Measurements from ENCODE around the gene CDC23.
A peak's percentile ranks its signal among the peaks of the same experiment; 100 is the strongest.
"Not testable (repeated sequence)": the region's sequence is repeated elsewhere in the genome, so short reads cannot be mapped to it uniquely, and the experiment has no call there.

The CDC23 gene

DNA sequence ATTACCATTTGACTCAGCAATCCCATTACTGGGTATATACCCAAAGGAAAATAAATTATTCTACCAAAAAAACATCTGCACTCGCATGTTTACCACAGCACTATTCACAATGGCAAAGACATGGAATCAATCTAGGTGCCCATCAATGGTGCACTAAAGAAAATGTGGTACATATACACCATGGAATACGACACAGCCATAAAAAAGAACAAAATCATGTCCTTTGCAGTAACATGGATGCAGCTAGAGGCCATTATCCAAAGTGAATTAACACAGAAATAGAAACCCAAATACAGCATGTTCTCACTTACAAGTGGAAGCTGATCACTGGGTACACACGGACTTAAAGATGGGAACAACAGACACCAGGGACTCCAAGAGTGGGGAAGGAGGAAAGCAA lies 2.1 kb downstream of the CDC23 start:
- no peak for DNase-seq (ENCODE audit: low spot score)

DNA sequence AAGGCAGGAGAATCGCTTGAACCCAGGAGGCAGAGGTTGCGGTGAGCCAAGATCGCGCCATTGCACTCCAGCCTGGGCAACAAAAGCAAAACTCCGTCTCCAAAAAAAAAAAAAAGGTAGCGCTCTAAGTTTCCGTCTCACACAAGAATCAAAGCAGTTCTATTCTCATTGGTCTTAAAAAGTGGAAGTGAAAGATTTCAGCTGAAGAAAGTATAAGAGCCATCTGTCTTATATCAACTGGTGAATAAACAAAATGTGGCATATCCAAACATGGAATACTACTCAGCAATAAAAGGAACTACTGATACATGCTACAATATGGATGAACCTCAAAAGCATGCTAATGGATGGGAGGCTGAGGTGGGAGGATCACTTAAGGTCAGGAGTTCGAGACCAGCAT lies 19.3 kb downstream of the CDC23 start:
- not testable (repeated sequence) for DNase-seq (ENCODE audit: low spot score)

- no peak for DNase-seq (ENCODE audit: low spot score)
Measured at GRCh38 chr5:138192826-138193225, 20.3 kb downstream of the CDC23 start.

- DNase-seq (ENCODE audit: low spot score), result no peak
Measured at GRCh38 chr5:138188626-138189025, 24.5 kb downstream of the CDC23 start.

DNA sequence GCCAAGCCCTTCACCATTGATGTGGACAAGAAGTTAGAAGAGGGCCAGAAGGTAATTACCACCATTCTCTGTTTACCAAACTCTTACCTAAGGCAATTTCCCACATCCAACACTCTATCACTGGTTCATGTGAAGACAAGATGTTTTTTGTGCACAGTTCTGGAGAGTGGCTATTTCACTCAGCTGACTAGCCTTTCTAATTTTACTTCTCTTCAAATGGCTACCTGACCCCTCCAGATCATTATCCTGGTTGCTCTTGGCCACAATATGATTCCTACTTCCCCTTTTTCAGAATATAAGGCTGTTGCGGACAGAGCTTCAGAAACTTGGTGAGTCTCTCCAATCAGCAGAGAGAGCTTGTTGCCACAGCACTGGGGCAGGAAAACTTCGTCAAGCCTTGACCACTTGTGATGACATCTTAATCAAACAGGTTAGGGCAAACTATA lies 27.1 kb downstream of the CDC23 start:
- DNase-seq (ENCODE audit: low spot score), result no peak

GRCh38 chr5:138182808-138183207 lies 30.3 kb downstream of the CDC23 start:
- DNase-seq (ENCODE audit: low spot score), result no peak

DNA sequence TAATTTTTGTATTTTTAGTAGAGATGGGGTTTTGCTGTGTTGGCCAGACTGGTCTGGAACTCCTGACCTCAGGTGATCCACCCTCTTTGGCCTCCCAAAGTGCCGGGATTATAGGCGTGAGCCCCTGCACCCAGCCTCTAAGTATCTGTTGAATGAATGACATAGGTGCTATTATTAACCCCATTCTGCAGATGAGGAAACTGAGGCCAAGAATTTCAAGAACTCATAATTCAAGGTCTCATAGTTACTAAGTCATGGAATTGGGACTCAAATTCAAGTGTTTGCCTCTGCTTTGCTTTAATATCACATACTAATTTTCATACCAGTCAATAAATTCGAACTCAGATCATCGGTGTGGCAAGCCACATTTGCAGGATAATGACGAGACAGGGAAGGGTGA lies 32.3 kb downstream of the CDC23 start:
- no peak for DNase-seq (ENCODE audit: low spot score)

GRCh38 chr5:138180183-138180782 lies 32.8 kb downstream of the CDC23 start:
- DNase-seq (ENCODE audit: low spot score), result peak; percentile 61

DNA sequence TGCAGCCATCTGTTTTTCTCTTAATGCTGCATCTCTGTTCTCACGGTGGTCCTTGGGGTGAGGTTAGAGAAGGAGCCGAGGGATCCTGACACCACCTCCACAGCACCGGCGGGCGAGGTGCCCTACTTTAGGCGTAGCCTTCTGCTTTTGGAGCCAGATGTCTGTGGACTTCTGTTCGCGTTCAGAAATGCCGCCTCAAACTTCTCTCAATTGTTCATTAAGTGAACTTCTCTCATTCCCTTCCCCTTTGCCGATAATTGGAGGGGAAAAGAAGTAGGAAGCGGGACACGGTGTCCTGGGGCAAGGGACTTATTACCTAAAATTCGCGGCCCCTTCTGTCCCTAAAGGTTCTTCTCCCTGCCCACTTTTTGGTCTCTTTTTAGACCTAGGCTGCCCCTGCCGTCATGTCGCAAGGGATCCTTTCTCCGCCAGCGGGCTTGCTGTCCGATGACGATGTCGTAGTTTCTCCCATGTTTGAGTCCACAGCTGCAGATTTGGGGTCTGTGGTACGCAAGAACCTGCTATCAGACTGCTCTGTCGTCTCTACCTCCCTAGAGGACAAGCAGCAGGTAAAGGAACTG lies 33.8 kb downstream of the CDC23 start:
- no peak for DNase-seq (ENCODE audit: low spot score)

DNA sequence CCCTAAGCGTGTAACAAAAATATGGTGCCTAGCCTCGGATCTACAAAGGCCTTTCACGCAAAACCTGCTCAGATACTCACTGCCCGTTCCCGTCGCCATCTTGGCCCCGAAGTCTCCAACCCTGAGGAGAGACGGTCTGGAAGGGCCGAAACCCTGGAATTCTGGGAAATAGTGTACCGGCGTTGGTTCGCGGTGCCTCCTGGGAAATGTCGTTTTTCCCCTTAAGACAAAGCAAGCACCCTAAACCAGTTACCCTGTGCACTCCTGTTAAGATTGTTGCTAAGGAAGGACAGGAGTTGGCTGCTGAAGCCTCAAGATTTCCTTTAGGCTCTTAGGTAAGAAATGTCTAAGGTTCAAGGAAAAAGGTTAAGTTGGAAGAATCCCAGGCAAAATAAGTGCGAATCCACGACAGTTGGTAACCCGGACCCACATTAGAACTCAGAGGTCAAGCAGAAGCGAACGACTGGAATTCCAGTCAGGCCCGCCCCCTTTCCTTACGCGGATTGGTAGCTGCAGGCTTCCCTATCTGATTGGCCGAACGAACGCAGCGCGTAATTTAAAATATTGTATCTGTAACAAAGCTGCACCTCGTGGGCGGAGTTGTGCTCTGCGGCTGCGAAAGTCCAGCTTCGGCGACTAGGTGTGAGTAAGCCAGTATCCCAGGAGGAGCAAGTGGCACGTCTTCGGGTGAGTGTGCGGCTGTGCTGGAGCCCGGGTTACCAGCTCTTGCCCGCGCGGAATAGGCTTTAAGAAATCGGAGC lies 34.4 kb downstream of the CDC23 start, which contains the start of the genes BRD8 and KIF20A:
TSS of gene BRD8 (minus strand) at position 115 of the 761 bp plus-strand sequence. CDS start at position 99, 16 bp downstream.
TSS of gene KIF20A (plus strand) at position 597 of the 761 bp plus-strand sequence. CDS start 569 bp downstream, outside the sequence.
- peak; percentile 96 for DNase-seq (ENCODE audit: low spot score)

- peak; percentile 77 for DNase-seq (ENCODE audit: low spot score)
Measured at GRCh38 chr5:138177941-138178515, 35.1 kb downstream of the CDC23 start.

DNA sequence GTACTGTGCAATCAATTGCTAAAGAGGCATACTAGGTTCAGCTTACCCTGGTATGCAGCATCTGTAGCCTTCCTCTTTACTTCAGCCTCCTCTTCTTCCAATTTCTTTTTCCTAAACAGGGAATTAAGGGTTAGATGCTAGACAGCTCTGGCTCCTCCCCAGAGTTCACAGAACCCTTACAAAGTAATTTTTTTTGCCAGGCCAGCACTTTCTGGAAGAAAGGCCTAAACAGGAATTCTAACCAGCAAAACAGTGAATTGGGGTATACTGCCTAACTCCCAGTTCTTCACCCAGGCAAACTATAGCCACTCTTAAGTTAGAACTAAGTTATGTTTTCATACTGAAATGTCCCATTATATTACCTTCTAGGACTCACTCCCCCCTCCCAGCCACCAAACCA lies 42.8 kb downstream of the CDC23 start:
- no peak for DNase-seq (ENCODE audit: low spot score)

GRCh38 chr5:138169124-138169523 lies 44.0 kb downstream of the CDC23 start:
- DNase-seq (ENCODE audit: low spot score), result no peak

DNA sequence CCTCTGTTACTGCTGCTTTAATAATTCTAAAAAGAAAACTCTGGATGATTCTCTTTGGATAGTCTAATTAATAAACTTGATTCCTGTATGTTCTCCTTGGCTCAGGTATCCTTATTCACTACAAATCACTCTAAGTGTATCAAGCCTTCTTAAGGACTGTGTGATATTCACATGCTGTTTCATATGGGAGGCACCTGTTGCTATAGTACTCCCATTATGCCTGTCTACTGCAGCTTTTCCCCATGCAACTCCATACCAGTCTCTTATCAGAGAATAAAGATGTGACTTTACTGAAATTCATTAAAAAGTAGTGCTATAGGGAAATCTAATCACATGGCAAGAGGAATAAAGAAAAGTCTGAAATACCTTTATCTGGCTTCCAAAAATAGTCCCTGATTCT lies 49.4 kb downstream of the CDC23 start:
- DNase-seq (ENCODE audit: low spot score), result no peak

DNA sequence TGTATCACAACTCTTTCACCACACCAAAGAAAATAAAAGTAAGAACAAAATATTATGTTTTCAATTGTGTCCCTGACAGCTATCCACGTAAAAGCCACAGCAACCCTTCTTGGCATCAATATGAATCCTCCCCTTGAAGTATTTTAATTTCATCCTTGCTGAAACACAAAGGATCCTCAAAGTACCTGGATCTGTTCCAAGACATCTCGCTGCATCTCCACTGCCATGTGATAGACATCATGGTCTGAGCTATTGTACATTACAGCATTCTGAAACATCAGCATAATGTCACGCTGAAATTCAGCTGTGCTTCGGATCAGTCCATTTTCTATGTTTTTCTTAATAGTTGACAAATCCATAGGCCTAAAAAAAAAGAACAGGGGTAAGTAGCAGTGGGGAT lies 52.4 kb downstream of the CDC23 start:
- no peak for DNase-seq (ENCODE audit: low spot score)

- no peak for DNase-seq (ENCODE audit: low spot score)
Measured at GRCh38 chr5:138159666-138160065, 53.5 kb downstream of the CDC23 start.

GRCh38 chr5:138157626-138158025 lies 55.5 kb downstream of the CDC23 start:
- no peak for DNase-seq (ENCODE audit: low spot score)

GRCh38 chr5:138155977-138156376 lies 57.1 kb downstream of the CDC23 start:
- DNase-seq (ENCODE audit: low spot score), result not testable (repeated sequence)

DNA sequence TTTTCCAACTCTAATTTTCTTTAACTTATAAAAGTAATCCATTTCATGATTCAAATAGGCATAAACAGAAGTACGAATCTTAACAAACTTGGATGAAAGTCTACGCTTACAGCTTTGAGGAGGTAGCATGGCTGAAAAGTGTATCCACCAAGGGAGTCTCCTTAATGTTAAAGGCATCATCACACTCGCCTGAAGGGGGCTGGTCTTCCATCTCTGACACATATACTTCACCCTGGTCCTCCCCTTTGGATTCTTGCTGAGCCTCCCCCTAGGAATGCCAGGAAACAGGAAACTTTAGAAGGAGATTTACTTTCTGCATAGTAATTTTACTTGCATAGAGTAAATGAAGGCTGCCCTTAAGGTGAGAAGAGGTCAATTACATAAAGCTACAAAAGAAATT lies 63.6 kb downstream of the CDC23 start:
- no peak for DNase-seq (ENCODE audit: low spot score)

DNA sequence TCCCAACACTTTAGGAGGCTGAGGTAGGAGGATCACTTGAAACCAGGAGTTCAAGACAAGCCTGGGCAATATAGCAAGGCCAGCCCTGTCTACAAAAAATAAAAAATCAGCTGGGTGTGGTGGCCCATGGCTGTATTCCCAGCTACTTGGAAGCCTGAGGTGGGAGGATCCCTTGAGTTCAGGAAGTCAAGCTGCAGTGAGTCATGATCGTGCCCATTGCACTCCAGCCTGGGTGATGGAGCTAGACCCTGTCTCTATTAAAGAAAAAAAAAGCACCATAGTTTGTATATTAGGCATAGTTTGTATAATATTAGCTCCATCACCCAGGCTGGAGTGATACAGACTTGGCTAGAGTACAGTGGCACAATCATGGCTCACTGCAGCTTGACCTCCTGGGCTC lies 64.3 kb downstream of the CDC23 start:
- DNase-seq (ENCODE audit: low spot score), result no peak

- not testable (repeated sequence) for DNase-seq (ENCODE audit: low spot score)
Measured at GRCh38 chr5:138143578-138143977, 69.5 kb downstream of the CDC23 start.

- DNase-seq (ENCODE audit: low spot score), result no peak
Measured at GRCh38 chr5:138141734-138142133, 71.4 kb downstream of the CDC23 start.

GRCh38 chr5:138140268-138140667 lies 72.9 kb downstream of the CDC23 start:
- no peak for DNase-seq (ENCODE audit: low spot score)

Measured in hematopoietic multipotent progenitor cell treated with erythropoietin and hydrocortisone succinate and interleukin-3 and kit ligand, for 17 days (in vitro differentiated cells).